ENCODE results near the gene NMNAT1.
A peak's percentile ranks its signal among the peaks of the same experiment; 100 is the strongest.

Gene NMNAT1

DNA sequence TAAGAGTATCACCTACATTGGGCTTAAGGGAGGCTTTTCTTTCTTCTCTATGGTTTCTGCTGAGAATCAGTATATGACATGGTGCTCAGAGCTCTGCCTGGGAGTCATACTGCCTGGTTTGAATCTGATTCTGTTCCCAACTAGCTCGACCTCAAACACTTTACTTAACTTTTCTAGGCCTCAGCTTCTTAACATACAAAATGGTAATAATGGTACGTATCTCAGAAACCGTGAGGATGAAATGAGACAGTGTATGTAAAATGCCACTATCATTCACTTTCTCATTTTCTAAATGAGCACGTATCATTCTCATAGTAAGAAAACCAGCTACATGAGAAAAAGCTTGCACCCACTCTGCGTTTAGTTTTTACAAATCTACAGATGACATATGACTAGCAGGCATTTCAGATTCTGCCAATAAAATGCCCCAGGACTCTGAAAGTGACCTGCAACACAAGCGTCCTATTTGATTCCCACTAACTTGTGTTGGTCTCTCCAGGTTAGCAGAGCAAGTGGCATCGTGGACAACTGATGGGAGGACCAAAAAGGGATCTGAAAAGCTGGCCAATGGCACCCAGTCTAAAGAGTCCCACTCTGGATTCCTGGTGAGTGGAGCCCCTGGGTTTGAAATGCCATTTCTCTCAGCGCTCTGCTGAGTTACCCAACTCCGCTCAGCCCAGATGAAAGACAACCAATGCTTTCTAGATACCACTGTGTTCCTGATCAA is 39.3 kb upstream of the NMNAT1 start:
- Histone ChIP-seq H3K4me3 (ENCODE audit: control insufficient read depth in 1 of 7, extremely low read depth in 1 of 7, insufficient read depth in 4 of 7, low read depth in 2 of 7, low read length in 6 of 7) (no peak overlapping the region), H3K4me1 (ENCODE audit: control extremely low read depth in 1 of 4, control insufficient read depth in 4 of 4, insufficient read depth in 4 of 4, low read length in 3 of 4) (peaks cover 2 to 46% (median 30%) of the 10 kb centered on the region in 4 experiments), H3K9me3 (ENCODE audit: control extremely low read depth in 1 of 5, control insufficient read depth in 4 of 5, insufficient read depth in 2 of 5, low read depth in 1 of 5, low read length in 4 of 5) (no peaks in the 10 kb centered on the region), H3K27ac (ENCODE audit: insufficient read depth in 1 of 2, low read depth in 1 of 2, low read length in 2 of 2, poor library complexity in 1 of 2, severe bottlenecking in 2 of 2) (no peak overlapping the region), H3K36me3 (ENCODE audit: control insufficient read depth in 4 of 4, insufficient read depth in 4 of 4, low read length in 3 of 4) (no peaks in the 10 kb centered on the region), H3K27me3 (replicated peaks in 2 of 5; ENCODE audit: control insufficient read depth in 4 of 5, insufficient read depth in 5 of 5, low read length in 4 of 5) (no peaks in the 10 kb centered on the region)
- WGBS (ENCODE audit: insufficient coverage) = 97% methylated on average over 6 of the region's 9 CpGs
- no peak for DNase-seq
- ChIA-PET POLR2A (interaction anchor here (0.6 kb wide), 1 partner anchor 122 kb away, joined by 3 read pairs; no protein-coding TSS in a partner anchor), CTCF (interaction anchor here (0.9 to 3.5 kb wide), 6 partner anchors 11 to 35 kb away, joined by 3 to 20 read pairs (median 8); no protein-coding TSS in a partner anchor)

GRCh38 chr1:9904596-9904995 is 38.7 kb upstream of the NMNAT1 start:
- Histone ChIP-seq H3K36me3 (ENCODE audit: control insufficient read depth in 4 of 4, insufficient read depth in 4 of 4, low read length in 3 of 4) (no peaks in the 10 kb centered on the region), H3K4me1 (ENCODE audit: control extremely low read depth in 1 of 4, control insufficient read depth in 4 of 4, insufficient read depth in 4 of 4, low read length in 3 of 4) (peaks cover 2 to 52% (median 36%) of the 10 kb centered on the region in 4 experiments), H3K9me3 (ENCODE audit: control extremely low read depth in 1 of 5, control insufficient read depth in 4 of 5, insufficient read depth in 2 of 5, low read depth in 1 of 5, low read length in 4 of 5) (no peaks in the 10 kb centered on the region), H3K27me3 (replicated peaks in 2 of 5; ENCODE audit: control insufficient read depth in 4 of 5, insufficient read depth in 5 of 5, low read length in 4 of 5) (no peaks in the 10 kb centered on the region), H3K4me3 (ENCODE audit: control insufficient read depth in 1 of 7, extremely low read depth in 1 of 7, insufficient read depth in 4 of 7, low read depth in 2 of 7, low read length in 6 of 7) (no peak overlapping the region), H3K27ac (ENCODE audit: insufficient read depth in 1 of 2, low read depth in 1 of 2, low read length in 2 of 2, poor library complexity in 1 of 2, severe bottlenecking in 2 of 2) (no peak overlapping the region)
- DNase-seq = no peak
- POLR2A ChIA-PET = interaction anchor here (0.6 to 0.9 kb wide), 2 partner anchors 22 to 121 kb away, joined by 3 read pairs; no protein-coding TSS in a partner anchor
- whole genome bisulfite sequencing (ENCODE audit: insufficient coverage) = 100% methylated on average over 3 of the region's 3 CpGs
- CTCF ChIA-PET = interaction anchor here (1.2 to 3.5 kb wide), 5 partner anchors 10 to 36 kb away, joined by 3 to 20 read pairs (median 8); no protein-coding TSS in a partner anchor

DNA sequence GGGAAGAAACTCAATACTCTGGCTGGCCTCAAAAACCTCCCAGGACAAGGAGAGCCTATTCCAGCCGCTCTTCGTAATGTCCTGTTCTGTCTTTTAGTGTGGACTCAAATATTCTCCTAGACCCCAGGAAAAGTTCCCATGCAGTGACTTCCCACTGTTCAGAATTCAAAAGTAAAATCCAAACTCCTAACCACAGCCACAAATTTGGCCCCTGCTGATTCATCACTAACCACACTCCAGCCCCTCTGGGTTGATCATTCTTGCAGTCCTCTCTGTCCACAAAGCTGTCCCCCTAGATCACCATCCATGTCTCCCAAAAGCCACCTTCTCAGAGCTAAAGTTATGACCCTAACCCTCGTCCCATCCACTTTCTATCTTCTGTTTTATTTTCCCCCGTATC is 38.3 kb upstream of the NMNAT1 start:
- DNase-seq = peak in 2 of 3 donors; percentile 26 to 37
- Histone ChIP-seq H3K27ac (ENCODE audit: insufficient read depth in 1 of 2, low read depth in 1 of 2, low read length in 2 of 2, poor library complexity in 1 of 2, severe bottlenecking in 2 of 2) (no peak overlapping the region), H3K27me3 (replicated peaks in 2 of 5; ENCODE audit: control insufficient read depth in 4 of 5, insufficient read depth in 5 of 5, low read length in 4 of 5) (no peaks in the 10 kb centered on the region), H3K9me3 (ENCODE audit: control extremely low read depth in 1 of 5, control insufficient read depth in 4 of 5, insufficient read depth in 2 of 5, low read depth in 1 of 5, low read length in 4 of 5) (no peaks in the 10 kb centered on the region), H3K4me3 (ENCODE audit: control insufficient read depth in 1 of 7, extremely low read depth in 1 of 7, insufficient read depth in 4 of 7, low read depth in 2 of 7, low read length in 6 of 7) (no peak overlapping the region), H3K36me3 (ENCODE audit: control insufficient read depth in 4 of 4, insufficient read depth in 4 of 4, low read length in 3 of 4) (no peaks in the 10 kb centered on the region), H3K4me1 (ENCODE audit: control extremely low read depth in 1 of 4, control insufficient read depth in 4 of 4, insufficient read depth in 4 of 4, low read length in 3 of 4) (peaks cover 2 to 50% (median 34%) of the 10 kb centered on the region in 4 experiments)
- WGBS (ENCODE audit: insufficient coverage) = 81% methylated on average over 3 of the region's 4 CpGs
- ChIA-PET CTCF (interaction anchor here (1.0 to 3.5 kb wide), 6 partner anchors 10 to 36 kb away, joined by 3 to 20 read pairs (median 8); no protein-coding TSS in a partner anchor), POLR2A (interaction anchor here (0.9 kb wide), 1 partner anchor 22 kb away, joined by 3 read pairs; no protein-coding TSS in a partner anchor)

GRCh38 chr1:9906466-9906865 is 36.8 kb upstream of the NMNAT1 start:
- Histone ChIP-seq H3K4me1 (ENCODE audit: control extremely low read depth in 1 of 4, control insufficient read depth in 4 of 4, insufficient read depth in 4 of 4, low read length in 3 of 4) (peaks cover 2 to 44% (median 23%) of the 10 kb centered on the region in 4 experiments), H3K36me3 (ENCODE audit: control insufficient read depth in 4 of 4, insufficient read depth in 4 of 4, low read length in 3 of 4) (no peaks in the 10 kb centered on the region), H3K27ac (ENCODE audit: insufficient read depth in 1 of 2, low read depth in 1 of 2, low read length in 2 of 2, poor library complexity in 1 of 2, severe bottlenecking in 2 of 2) (no peak overlapping the region), H3K27me3 (replicated peaks in 2 of 5; ENCODE audit: control insufficient read depth in 4 of 5, insufficient read depth in 5 of 5, low read length in 4 of 5) (no peaks in the 10 kb centered on the region), H3K9me3 (ENCODE audit: control extremely low read depth in 1 of 5, control insufficient read depth in 4 of 5, insufficient read depth in 2 of 5, low read depth in 1 of 5, low read length in 4 of 5) (no peaks in the 10 kb centered on the region), H3K4me3 (ENCODE audit: control insufficient read depth in 1 of 7, extremely low read depth in 1 of 7, insufficient read depth in 4 of 7, low read depth in 2 of 7, low read length in 6 of 7) (no peak overlapping the region)
- 100% methylated on average over 1 of the region's 2 CpGs for WGBS (ENCODE audit: insufficient coverage)
- no peak for DNase-seq
- CTCF ChIA-PET = interaction anchor here (1.0 to 3.5 kb wide), 6 partner anchors 8 to 38 kb away, joined by 3 to 20 read pairs (median 6); partner anchors contain the start of genes LZIC and NMNAT1
- POLR2A ChIA-PET = interaction anchor here (0.7 kb wide), 1 partner anchor 240 kb away, joined by 3 read pairs; no protein-coding TSS in a partner anchor

DNA sequence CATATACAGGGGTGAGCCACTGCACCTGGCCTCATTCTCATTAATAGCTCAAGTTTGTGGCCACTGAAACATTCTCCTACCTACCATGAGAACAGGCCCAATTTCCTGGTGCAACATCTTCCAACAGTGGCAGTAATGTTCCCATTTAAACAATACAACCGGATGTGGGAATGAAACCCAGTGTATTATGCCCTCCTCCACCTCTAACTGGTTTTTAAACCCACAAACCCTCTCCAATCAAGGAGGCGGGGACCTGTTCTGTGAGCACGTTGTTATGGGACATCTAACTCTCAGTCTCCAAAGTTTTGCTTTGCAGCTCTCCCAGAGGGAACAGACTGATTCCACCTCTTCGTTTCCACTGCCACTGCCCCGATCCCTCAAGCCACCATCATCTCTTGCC is 35.8 kb upstream of the NMNAT1 start:
- no peak overlapping the region for H3K27ac ChIP-seq (ENCODE audit: insufficient read depth in 1 of 2, low read depth in 1 of 2, low read length in 2 of 2, poor library complexity in 1 of 2, severe bottlenecking in 2 of 2)
- no peaks in the 10 kb centered on the region for H3K36me3 ChIP-seq (ENCODE audit: control insufficient read depth in 4 of 4, insufficient read depth in 4 of 4, low read length in 3 of 4)
- no peaks in the 10 kb centered on the region for H3K9me3 ChIP-seq (ENCODE audit: control extremely low read depth in 1 of 5, control insufficient read depth in 4 of 5, insufficient read depth in 2 of 5, low read depth in 1 of 5, low read length in 4 of 5)
- POLR2A ChIA-PET = no interaction called here
- no peak for DNase-seq
- WGBS (ENCODE audit: insufficient coverage) = 84% methylated on average over 3 of the region's 5 CpGs
- peaks cover 2 to 48% (median 19%) of the 10 kb centered on the region in 4 experiments for H3K4me1 ChIP-seq (ENCODE audit: control extremely low read depth in 1 of 4, control insufficient read depth in 4 of 4, insufficient read depth in 4 of 4, low read length in 3 of 4)
- CTCF ChIA-PET = interaction anchor here (1.4 to 3.5 kb wide), 3 partner anchors 12 to 38 kb away, joined by 3 to 20 read pairs (median 4); no protein-coding TSS in a partner anchor
- H3K27me3 ChIP-seq (replicated peaks in 2 of 5; ENCODE audit: control insufficient read depth in 4 of 5, insufficient read depth in 5 of 5, low read length in 4 of 5) = no peaks in the 10 kb centered on the region
- no peak overlapping the region for H3K4me3 ChIP-seq (ENCODE audit: control insufficient read depth in 1 of 7, extremely low read depth in 1 of 7, insufficient read depth in 4 of 7, low read depth in 2 of 7, low read length in 6 of 7)

DNA sequence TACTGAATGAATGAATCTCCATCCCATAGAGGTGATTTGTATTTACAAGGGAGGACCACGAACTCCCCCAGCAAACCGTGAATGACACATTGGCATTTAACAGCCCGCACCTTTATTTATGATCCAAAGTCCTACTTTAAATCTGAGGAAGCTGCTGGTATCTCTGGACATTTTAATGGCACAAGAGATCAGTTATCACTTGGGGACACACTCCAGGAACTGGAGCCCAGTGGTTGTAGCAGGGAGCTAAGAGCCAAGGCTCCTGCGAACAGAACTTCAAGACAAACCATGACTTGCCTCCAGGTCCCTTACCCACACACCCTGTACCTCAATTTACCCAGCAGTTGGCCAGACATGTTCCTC is 34.4 kb upstream of the NMNAT1 start:
- DNase-seq = no peak
- H3K36me3 ChIP-seq (ENCODE audit: control insufficient read depth in 4 of 4, insufficient read depth in 4 of 4, low read length in 3 of 4) = no peaks in the 10 kb centered on the region
- WGBS (ENCODE audit: insufficient coverage) = 66% methylated on average over 4 of the region's 4 CpGs
- no peak overlapping the region for H3K27ac ChIP-seq (ENCODE audit: insufficient read depth in 1 of 2, low read depth in 1 of 2, low read length in 2 of 2, poor library complexity in 1 of 2, severe bottlenecking in 2 of 2)
- no peaks in the 10 kb centered on the region for H3K9me3 ChIP-seq (ENCODE audit: control extremely low read depth in 1 of 5, control insufficient read depth in 4 of 5, insufficient read depth in 2 of 5, low read depth in 1 of 5, low read length in 4 of 5)
- peaks cover 2 to 49% (median 19%) of the 10 kb centered on the region in 4 experiments for H3K4me1 ChIP-seq (ENCODE audit: control extremely low read depth in 1 of 4, control insufficient read depth in 4 of 4, insufficient read depth in 4 of 4, low read length in 3 of 4)
- peak overlapping the region in 6 of 7 experiments; percentile 46 to 91 (median 81) for H3K4me3 ChIP-seq (ENCODE audit: control insufficient read depth in 1 of 7, extremely low read depth in 1 of 7, insufficient read depth in 4 of 7, low read depth in 2 of 7, low read length in 6 of 7)
- POLR2A ChIA-PET = interaction anchor here (0.5 to 1.1 kb wide), 2 partner anchors 19 to 45 kb away, joined by 3 to 5 read pairs; no protein-coding TSS in a partner anchor
- CTCF ChIA-PET = interaction anchor here (0.7 to 1.3 kb wide), 2 partner anchors 34 to 176 kb away, joined by 3 to 4 read pairs; no protein-coding TSS in a partner anchor
- no peaks in the 10 kb centered on the region for H3K27me3 ChIP-seq (replicated peaks in 2 of 5; ENCODE audit: control insufficient read depth in 4 of 5, insufficient read depth in 5 of 5, low read length in 4 of 5)

Data from common myeloid progenitor, CD34-positive (primary cell).